Neural cell (in vitro differentiated cells): ENCODE data around the gene PHACTR2.
"Not testable (repeated sequence)": the region's sequence is repeated elsewhere in the genome, so short reads cannot be mapped to it uniquely, and the experiment has no call there.

ENCODE experiments used
- CTCF ChIP-seq: fragments of 450-650 bp; IDR thresholded peaks from 2 replicates; pipeline ENCODE4 v1.5.1; 2014; ENCODE audit warnings: antibody characterized with exemption, mild to moderate bottlenecking, moderate library complexity; ENCODE audit not compliant: poor library complexity, severe bottlenecking
- EP300 ChIP-seq: fragments of 450-650 bp; conservative IDR thresholded peaks from 2 replicates; pipeline ENCODE4 v1.6.1; 2014; ENCODE audit warnings: antibody characterized with exemption, mild to moderate bottlenecking, moderate library complexity; ENCODE audit not compliant: poor library complexity, severe bottlenecking
- MXI1 ChIP-seq: fragments of 450-650 bp; conservative IDR thresholded peaks from 2 replicates; pipeline ENCODE4 v1.6.1; 2014; ENCODE audit warnings: antibody characterized with exemption, mild to moderate bottlenecking; ENCODE audit not compliant: poor library complexity, severe bottlenecking
- POLR2AphosphoS5 ChIP-seq: IDR thresholded peaks from 2 replicates; pipeline ENCODE4 v1.6.1; 2012
- RAD21 ChIP-seq: fragments of 450-650 bp; conservative IDR thresholded peaks from 2 replicates; pipeline ENCODE4 v1.6.1; 2014; ENCODE audit warnings: antibody characterized with exemption, mild to moderate bottlenecking, moderate library complexity
- SMC3 ChIP-seq: fragments of 450-650 bp; conservative IDR thresholded peaks from 2 replicates; pipeline ENCODE4 v1.6.1; 2014; ENCODE audit warnings: antibody characterized with exemption, mild to moderate bottlenecking, moderate library complexity; ENCODE audit not compliant: poor library complexity
- TAF1 ChIP-seq: IDR thresholded peaks from 2 replicates; pipeline ENCODE4 v1.6.1; 2012; ENCODE audit warnings: low read depth

GRCh38 chr6:143796551-143796950 is 118.8 kb downstream of the PHACTR2 start:
- TF ChIP-seq CTCF, SMC3, TAF1, EP300, MXI1, POLR2AphosphoS5, RAD21: not testable (repeated sequence)
